HG03066 (cell line): Measurements from ENCODE around the gene NACC2.

Experiments used
- ATAC-seq: cut with Tn5 transposase; IDR thresholded peaks from one replicate; pipeline ENCODE4 v1.9.1; 2021; ENCODE audit warnings: low read depth; ENCODE audit not compliant: unreplicated experiment

Gene NACC2, protein sequence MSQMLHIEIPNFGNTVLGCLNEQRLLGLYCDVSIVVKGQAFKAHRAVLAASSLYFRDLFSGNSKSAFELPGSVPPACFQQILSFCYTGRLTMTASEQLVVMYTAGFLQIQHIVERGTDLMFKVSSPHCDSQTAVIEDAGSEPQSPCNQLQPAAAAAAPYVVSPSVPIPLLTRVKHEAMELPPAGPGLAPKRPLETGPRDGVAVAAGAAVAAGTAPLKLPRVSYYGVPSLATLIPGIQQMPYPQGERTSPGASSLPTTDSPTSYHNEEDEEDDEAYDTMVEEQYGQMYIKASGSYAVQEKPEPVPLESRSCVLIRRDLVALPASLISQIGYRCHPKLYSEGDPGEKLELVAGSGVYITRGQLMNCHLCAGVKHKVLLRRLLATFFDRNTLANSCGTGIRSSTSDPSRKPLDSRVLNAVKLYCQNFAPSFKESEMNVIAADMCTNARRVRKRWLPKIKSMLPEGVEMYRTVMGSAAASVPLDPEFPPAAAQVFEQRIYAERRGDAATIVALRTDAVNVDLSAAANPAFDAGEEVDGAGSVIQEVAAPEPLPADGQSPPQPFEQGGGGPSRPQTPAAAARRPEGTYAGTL

DNA sequence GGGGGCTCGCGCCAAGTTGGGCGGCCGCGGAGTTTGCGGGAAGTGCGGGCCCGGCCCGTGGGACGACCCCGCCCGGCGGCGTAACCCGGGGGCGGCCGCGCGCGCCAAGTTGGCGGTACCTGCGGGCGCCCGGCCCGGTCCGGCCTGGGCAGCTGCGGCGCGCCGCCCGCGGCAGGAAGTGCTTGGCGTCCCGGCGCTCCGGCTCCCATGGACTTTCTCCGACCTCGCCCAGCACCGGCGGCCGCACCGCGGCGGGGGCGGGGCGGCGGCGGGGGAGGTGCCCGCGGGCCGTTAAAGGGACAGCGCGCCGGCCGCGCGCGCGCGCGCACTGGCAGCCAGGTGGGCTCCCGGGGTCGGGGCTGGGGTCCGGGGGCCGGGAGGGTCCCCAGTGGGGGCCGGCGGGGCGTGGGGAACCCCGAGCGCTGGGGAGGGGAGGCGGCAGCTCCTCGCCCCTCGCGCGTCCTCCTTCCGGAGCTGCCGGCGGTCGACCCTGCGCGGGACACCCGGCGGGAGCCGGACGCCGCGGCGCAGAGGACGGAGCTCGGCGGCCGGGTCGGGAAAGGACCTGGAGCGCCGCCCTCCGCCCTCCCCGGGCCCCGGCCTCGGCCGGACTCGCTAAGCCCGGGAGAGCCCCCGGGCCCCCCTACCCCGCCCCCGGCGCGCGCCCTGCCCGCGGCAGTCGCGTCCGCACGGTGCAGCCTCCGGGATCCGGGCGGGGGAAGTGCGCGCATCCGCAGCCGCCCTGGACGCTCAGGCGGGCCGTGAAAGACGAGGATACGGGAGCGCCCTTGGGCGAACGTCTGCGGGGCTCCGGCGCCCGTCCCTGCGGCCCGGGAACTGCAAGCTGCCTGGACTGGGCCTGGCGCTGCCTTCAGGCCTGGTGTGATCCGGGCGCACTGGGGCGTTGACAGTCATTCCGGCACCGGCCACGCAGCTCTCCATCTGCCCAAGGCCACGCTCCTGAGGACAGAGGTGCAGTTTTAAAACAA lies at the start of gene NACC2:
TSS of gene NACC2 (minus strand) at position 220 of the 989 bp plus-strand sequence. CDS start 44,768 bp downstream, outside the sequence.
- ATAC-seq, result no peak

DNA sequence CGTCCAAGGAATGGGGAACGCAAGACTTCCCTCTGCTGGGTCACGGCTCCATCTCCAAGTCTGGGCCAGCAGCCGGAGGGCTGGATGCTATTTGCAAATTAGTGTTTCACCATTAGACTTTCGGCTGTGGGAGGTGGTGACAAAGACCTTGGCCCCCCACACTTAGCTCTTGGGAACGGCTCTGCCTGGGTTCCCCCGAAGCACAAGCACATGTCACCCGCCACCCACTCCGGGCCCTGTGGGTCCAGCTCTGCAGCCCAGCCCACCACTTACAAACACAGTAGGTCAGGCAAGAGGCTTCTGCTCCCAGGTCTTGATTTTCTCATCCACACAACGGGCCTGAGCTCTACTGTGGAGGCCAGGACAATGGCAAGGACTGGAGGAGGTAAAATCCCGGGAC lies 49.4 kb upstream of the NACC2 start:
- ATAC-seq, result no peak

DNA sequence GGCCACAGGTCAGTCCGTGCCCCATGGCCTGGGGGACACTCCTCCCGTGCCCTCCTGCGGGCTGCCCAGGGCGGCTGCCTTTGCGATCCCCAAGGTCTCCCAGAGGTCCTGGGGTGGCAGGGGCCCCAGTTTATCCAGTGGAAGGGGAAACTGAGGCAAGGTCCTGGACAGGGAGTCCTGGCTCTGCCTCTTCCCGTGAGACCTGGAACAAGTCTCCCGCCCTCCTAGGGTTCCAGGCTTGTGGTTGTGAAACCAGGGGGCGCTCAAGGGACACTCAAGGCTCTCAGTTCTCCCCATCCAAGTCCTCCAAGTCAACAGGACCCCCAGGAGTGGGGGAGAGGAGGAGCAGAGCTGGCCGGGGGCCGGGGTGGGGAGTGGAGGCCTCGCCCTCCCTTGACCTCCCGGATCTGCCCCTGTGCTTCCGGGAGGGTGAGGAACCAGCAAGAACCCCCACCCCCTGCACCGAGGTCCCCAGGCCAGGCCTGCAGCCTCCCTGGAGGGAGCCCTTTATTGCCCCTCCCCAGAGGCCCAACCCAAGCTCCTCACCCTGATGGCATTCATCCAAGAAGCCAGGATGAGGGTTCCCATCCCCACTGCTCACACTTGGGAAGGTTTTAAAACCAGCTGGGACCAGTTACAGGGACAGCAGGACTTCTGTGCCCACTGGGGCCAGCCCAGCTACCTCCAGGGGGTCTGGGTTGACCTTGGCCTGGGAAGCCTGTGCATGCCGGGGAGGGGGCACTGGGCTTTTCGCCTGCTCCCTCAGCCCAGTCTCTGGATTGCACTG lies 48.3 kb upstream of the NACC2 start:
- no peak for ATAC-seq

DNA sequence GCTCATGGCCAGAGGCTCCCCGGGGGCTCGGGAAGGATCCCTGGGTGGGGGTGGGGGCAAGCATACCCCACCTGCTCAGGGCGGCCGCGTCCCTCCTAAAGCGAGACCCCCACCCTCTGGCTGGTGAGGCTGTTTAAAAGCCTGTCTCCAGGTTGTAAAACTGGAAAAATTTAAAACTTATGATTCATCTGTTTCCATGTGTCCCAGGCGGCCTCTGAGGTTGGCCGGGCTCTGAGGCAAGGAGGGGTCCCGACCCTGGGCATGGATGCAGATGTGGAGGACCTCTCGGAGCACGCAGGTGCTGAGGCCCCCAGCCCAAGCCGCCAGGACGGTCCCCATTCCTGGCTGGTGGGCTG lies 47.7 kb upstream of the NACC2 start:
- no peak for ATAC-seq

DNA sequence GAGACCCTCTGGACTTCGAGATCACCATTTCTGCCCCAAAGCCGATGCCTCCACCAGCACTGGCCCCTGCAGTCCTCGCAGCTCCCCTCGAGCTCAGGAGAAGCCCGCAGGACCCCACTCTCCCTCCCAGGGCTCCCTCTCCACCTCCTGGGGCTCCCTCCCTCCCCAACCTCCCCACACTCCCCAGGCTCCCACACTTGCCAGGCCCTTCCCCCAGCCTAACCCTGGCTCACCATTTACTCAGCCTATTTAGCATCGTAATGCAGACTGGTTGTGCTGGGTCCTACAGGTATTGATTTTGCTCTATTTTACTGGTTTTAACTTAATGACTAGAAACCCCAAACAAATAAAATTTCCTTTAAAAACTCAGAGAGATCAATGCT lies 47.3 kb upstream of the NACC2 start:
- ATAC-seq, result no peak

DNA sequence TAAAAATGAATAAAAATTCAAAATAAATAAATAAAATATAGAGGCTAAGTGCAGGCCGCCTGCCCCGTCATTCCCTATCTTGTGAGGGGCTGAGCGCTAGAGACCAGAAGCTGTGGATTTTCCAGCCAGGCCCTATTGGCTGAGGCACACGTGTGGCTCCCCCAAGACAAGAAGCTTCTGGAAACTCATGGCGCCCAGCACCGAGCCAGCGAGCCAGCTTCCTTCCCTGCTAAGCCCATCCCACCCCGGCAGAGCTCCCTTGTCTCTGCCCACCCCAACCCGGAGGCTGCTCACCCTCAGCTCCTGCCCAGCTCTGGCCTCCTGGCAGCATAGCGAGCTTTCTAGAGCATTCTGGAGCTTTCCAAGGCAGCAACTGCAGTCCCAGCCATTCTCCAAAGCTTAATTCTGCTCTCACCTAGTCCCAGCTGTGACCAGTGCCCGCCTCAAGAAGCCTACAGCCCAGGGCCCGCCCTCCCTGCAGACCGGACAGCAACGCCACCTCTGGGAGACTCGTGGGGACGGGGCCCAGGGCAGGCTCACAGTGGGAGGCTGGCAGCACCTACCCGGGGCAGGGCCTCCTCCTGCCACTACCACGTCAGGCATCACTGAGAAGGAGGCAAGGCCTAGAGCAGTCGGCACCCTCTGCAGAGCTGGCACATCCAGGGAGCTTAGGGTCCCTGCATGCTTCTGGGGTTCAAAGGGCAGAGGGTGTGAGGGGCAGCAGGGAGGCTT lies 46.8 kb upstream of the NACC2 start:
- ATAC-seq, result no peak

DNA sequence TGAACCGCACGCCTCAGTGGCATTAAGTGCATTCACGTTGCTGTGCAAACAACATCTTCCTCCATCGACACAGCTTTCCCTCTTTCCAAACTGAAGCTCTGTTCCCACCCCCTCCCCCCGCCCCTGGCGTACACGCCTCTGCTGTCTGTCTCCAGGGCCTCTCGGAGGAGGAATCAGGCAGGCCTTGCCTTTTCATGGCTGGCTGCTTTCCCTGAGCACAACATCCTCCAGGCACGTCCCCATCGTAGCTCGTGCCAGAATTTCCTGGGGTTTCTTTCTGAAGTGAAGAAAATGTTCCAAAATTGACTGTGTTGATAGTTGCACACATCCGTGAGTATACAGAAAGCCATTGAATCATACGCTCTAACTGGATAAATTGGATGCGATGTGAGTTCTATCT lies 45.9 kb upstream of the NACC2 start:
- ATAC-seq, result no peak

DNA sequence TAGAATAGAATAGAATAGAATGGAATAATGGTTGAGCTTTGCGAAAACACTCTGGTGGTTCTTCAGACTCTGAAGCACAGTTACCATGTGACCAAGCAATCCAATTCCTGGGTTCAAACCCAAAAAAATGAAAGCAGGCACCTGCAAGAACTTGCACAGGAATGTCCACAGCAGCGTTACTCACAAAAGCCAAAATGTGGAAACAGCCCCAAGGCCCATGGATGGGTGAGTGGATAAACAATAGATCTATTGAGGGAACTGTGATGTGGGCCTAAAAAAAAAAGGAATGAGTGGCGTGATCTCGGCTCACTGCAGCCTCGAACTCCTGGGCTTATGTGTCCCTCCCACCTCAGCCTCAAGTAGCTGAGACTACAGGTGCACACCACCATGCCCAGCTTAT lies 45.0 kb upstream of the NACC2 start:
- no peak for ATAC-seq

DNA sequence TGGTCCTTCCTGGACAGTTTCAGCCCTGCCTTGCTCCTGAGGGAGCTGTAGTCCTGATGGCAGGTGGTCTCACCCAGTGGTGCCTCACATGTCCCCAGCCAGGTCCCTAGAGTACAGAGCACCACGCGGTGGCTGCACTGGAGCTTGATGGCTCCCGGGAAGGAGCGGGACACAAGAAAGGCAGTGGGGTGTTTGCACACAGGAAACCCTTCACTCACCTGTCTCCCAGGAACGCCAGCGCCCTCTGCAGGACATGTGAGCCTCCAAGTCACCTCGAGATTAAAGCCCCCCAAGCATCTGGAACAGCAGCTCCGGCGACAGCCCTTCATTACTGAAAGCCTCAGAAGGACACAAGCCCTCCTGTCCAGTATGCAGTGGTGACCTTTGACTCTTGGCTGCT lies 43.5 kb upstream of the NACC2 start:
- no peak for ATAC-seq

DNA sequence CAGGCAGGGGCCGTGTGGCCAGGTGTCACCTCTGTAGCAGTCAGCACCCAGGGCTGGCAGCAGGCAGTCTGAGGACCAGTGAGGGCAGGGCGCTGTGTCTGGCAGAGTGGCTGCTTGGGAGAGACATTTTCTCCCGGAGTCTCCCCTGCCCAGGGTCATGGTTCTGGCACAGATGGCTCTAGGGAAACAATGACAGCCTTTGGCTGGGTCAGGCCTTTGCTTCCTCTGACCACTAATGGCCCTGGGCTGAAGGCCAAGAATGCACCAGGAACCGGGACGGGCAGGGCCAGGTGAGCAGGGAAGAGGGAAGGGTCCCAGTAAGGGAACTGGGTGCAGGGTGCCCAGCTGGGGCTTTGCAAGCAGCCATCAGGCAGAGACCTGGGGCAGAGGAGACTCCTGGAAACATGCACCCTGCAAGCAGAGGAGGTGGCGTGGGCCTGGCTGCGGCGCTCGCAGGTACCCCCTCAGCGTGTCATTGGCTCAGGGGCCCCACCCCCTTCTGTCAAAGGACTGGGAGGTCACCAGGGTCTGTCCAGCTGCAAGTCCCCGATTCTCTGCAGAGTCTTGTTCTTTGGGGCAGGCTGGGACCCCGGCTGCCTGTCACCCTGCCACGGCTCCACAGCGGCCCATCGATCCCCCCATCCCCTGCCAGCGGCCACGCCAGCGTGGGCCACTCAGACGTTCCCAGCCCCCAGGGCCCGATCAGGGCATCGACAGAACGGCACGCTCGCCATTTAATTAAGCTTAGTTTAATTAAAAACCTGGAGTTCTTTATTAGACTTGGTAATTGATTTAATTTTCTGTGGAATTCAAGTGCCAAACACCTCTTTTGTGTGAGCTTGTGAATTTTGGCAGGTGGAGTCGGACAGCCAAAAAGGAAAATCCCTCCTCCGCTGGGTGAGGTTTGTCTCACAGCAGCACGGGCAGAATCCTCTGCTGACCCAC lies 42.5 kb upstream of the NACC2 start:
- ATAC-seq, result no peak

DNA sequence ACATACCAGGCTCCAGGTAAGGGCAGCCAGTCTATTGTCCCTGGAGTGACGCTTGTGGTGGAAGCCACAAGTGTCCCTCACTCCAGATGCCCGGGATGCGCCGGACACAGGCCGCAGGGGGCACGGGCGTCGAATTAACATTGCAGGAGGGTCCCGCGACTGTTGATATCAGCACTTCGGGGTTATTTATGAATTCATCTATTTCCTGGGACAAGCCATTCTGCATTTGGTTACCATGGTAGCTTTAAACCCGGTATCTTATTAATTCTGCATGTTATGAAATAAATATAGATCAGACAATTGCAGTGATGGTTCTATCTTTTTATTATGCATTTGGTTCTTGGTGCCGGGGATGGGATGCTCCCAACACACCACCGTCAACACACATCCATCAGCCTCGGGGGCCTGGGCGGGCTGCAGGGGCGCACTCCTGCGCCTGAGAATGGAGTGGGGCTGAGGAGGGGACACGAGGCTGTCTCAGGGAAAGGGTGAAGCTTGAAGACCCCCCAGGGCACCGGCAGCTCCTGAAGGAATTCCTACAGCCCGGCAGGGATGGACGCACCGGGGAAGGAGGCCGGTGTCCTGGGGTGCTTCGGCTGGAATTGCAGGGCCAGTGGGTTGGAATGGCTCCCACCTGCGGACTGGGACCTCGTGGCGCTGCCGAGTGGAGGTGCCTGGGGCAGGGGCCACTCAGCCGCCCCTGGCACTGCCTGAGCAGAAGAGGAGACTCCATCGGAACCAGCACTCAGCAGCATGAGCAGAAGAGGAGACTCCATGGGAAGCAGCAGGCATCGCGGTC lies 41.2 kb upstream of the NACC2 start:
- ATAC-seq, result no peak

DNA sequence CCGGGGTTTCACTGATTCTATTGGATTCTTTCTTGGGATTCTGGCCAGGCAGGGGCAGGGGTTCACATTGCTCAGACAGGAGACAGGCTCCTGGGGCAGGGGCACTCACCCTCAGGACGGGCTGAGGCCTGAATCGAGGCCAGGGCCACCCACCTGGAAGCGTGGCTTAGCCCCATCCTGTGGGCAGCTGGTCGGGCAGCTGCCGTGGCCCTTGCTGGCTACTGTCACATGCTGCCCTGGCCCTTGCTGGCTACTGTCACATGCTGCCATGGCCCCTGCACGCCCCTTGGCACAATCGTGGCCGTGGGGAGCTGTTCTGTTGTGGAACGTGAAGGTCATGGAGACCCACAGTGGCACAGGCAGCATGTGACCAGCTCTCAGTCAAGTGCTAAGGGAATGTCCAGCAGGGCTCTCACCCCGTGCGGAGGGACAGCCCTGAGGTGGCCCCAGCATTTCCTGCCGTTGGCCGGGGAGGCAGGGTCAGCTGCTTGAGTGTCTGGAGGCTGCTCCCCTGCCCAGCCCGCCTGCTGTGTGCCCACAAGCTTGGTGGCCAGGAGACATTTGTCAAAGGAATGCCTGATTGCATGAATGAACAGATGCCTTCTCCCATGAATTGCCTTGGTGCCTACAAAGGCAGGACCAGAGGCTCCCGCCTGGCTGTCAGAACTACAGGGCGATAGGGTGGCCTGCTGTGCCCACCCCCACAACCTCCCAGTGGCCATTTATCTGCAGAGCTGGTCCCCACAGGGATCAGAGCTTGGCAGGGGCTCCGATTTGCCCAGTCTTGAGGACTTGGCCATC lies 40.4 kb upstream of the NACC2 start:
- no peak for ATAC-seq

DNA sequence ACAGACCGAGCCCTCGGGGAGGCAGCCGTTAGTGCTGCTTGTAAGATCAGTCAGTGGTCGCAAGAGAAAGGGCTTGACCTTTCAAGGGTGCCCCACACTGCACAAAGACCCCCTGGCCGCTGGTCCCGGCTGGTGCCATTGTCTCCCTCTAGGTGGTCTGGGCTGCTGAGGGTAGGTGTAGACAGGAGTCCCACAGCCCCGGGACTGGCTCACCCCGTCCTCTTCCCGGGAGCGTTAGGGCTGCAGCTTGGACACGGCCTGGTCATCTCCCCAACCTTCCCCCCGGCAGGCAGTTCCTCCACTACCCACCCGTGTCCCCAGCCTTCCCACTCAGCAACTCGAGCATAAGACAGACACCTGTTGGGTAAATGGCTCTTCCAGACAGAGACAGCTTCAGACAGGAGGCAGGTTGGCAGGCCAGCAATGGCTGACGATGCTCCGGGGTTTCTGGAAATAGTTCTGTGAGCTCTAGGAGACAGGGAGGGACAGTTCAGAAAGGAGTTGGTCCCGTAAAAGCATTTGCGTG lies 38.9 kb upstream of the NACC2 start:
- no peak for ATAC-seq

DNA sequence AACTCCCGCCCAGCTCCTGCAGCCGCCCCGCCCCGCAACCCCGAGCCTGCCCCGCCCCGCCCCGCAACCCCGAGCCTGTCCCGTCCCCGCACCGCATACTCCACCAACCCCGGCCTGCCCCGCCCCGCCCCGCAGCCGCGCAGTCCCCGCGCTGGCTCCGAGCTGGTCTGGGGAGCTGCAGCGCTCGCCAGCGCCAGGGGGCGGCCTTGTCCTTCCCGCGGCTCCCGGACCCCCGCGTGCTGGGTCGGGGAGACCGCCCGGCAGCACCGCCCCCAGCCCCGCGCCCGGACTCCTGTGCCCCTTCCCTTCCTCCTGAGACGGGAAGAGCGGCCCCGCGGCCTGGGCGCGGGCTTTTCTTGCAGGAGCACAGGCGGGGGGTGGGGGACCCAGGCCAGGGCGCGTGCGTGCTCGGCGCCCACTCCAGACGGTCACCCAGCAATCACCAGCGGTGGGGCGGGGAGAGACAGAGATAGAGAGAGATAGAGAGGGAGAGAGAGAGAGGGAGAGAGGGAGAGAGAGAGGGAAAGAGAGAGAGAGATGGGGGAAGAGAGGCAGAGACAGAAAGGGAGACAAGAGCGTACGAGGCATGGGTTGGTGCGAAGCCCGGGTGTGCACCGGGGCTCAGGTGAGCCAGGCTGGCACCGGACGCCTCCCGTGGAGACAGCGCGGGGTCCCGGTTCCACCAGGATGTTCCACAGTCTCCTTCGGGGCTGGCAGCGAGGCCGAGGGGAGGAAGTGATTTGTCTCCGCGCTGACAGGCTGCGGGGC lies 38.3 kb upstream of the NACC2 start:
- no peak for ATAC-seq

DNA sequence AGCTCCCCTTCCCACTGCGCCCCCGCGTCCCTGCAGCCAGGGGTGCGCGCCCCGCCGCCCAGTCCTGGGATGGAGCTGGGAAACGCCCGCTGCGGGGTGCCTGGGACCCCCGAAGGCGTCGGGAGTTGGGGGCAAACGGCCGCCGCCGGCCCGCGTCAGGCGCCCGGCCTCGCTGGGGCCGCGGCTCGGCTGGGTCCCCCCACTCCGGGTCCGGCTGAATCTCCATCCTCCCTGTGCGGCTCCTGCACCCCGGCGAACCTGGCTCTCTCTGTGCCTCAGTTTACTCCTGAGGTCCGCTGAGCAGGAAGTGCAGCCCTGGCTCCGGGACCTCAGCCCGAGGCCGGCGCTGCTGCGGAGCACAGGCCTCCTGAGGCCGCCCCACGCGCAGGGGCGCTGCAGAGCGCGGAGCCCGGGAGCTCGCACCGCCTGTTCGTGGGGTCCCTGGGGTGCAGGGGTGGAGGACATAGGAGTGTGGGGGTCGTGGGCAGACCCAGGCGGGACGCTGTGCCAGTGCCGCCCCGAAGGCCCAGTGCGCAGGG lies 37.5 kb upstream of the NACC2 start:
- no peak for ATAC-seq
